ENCODE results near the gene FAM200C. TPM values are rescaled to one million over a fixed set of nuclear protein-coding genes. Genes with fewer than 3 reads are reported as not detected.

The FAM200C gene
- 1 to 10 TPM; 1.1 to 1.4 TPM for total RNA-seq

DNA sequence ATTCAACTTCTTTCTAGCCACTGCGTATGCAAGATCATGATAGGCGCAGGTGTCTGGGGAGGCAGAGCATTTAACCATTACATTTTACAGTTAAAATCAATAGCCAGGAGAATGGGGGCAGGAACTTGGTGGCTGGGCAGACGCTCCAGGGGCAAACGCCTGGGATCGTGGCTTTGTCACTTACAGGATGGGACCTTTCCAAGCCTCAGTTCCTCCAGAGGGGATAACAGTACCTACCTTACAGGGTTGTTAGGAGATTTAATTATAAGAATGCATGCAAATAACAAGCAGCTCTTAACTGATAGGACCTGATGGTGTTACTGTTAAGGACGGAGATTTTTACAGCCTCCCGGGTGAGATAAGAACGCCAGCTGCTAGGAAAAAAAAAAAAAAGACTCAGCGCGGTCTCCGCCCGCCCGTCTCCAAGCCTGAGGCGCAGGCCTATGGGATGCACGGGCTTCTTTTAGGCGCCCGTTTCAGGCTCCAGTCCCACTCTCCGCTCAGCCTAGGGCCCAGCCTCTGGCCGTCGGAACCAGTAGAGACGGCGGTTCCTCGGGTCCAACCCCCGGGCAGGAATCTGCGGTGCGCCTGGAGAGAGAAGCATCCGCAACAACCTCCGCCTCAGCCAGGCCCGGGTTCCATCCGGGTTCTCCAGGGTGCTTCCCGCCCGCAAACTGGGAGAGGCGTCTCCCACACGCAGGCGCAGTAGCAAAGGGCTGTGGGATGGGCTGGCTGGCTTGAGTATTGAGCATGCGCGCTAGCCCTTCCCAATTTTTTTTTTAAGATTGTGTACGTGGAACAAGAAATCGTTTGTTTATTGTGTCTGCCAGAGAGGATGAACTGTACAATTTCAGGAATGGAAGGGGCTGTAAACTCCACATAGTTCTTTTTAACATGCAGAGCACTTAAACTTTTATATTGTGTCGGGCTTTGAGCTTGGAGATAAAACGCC lies at the start of gene FAM200C:
Gene FAM200C (minus strand): TSS at position 653 of the 952 bp plus-strand sequence. CDS start 4,564 bp downstream, outside the sequence.
- Mint-ChIP-seq H3K4me1 (ENCODE audit: low read depth) (peaks cover 17% of the 10 kb centered on the region), H3K27me3 (no peaks in the 10 kb centered on the region), H3K27ac (peak within 1 kb of the TSS; percentile 73), H3K36me3 (peaks cover 14% of the 10 kb centered on the region), H3K9me3 (no peaks in the 10 kb centered on the region), H3K4me3 (peak within 1 kb of the TSS; percentile 82)
- peak; percentile 84 for DNase-seq
- intact Hi-C loops (cut with micrococcal nuclease), result loop anchor here (1.0 to 5.0 kb wide), 2 partner anchors 20 to 377 kb away; partner anchors contain the start of gene SLU7
- ChIA-PET POLR2A (interaction anchor here (0.5 to 1.4 kb wide), 5 partner anchors 19 to 413 kb away, joined by 3 to 6 read pairs (median 3); partner anchors contain the start of gene C1QTNF2), CTCF (interaction anchor here (1.1 to 1.7 kb wide), 3 partner anchors 9 to 378 kb away, joined by 3 to 9 read pairs (median 4); no protein-coding TSS in a partner anchor)

DNA sequence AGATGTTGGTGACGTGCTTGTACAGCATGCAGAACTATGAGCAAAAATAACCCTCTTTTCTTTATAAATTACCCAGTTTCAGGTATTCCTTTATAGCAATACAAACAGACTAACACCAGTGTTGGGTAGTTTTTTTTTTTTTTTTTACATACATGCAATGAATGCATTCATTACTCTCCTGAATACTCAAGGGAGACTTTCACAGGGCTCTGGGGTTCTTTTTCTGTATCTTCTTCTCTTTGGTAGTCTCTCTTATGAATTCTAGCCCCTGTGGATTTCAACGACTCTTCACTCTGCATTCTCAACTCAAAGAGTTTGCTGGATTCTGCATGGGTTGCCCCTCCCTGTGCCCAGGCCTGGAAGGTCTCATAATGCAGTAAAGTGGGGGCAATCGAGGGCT lies 49.6 kb upstream of the FAM200C start:
- Mint-ChIP-seq H3K4me3 (no peak overlapping the region), H3K4me1 (ENCODE audit: low read depth) (peaks cover 20% of the 10 kb centered on the region), H3K27ac (no peak overlapping the region), H3K36me3 (no peaks in the 10 kb centered on the region), H3K9me3 (no peaks in the 10 kb centered on the region), H3K27me3 (no peaks in the 10 kb centered on the region)
- ChIA-PET CTCF (interaction anchor here (2.3 kb wide), 1 partner anchor 11 kb away, joined by 9 read pairs; no protein-coding TSS in a partner anchor), POLR2A (no interaction called here)
- intact Hi-C loops (cut with micrococcal nuclease), result no loop called here
- DNase-seq, result no peak

GRCh38 chr5:160448886-160449285 lies 49.0 kb upstream of the FAM200C start:
- Mint-ChIP-seq H3K4me1 (ENCODE audit: low read depth) (peaks cover 22% of the 10 kb centered on the region), H3K27ac (no peak overlapping the region)
- POLR2A ChIA-PET, result no interaction called here

GRCh38 chr5:160445751-160446150 lies 45.9 kb upstream of the FAM200C start:
- no peak overlapping the region for H3K4me3 Mint-ChIP-seq
- H3K36me3 Mint-ChIP-seq, result no peaks in the 10 kb centered on the region
- no peak overlapping the region for H3K27ac Mint-ChIP-seq
- H3K9me3 Mint-ChIP-seq, result no peaks in the 10 kb centered on the region
- H3K4me1 Mint-ChIP-seq (ENCODE audit: low read depth), result peaks cover 30% of the 10 kb centered on the region
- no peak for DNase-seq
- no peaks in the 10 kb centered on the region for H3K27me3 Mint-ChIP-seq
- ChIA-PET CTCF (no interaction called here), POLR2A (no interaction called here)
- intact Hi-C loops (cut with micrococcal nuclease), result no loop called here

More at GRCh38 chr5:160448886-160449285, 49.0 kb upstream of the FAM200C start:
- Mint-ChIP-seq H3K27me3 (no peaks in the 10 kb centered on the region), H3K36me3 (no peaks in the 10 kb centered on the region), H3K9me3 (no peaks in the 10 kb centered on the region), H3K4me3 (no peak overlapping the region)
- intact Hi-C loops (cut with micrococcal nuclease), result no loop called here
- no peak for DNase-seq
- CTCF ChIA-PET, result interaction anchor here (2.3 kb wide), 1 partner anchor 10 kb away, joined by 9 read pairs; no protein-coding TSS in a partner anchor

DNA sequence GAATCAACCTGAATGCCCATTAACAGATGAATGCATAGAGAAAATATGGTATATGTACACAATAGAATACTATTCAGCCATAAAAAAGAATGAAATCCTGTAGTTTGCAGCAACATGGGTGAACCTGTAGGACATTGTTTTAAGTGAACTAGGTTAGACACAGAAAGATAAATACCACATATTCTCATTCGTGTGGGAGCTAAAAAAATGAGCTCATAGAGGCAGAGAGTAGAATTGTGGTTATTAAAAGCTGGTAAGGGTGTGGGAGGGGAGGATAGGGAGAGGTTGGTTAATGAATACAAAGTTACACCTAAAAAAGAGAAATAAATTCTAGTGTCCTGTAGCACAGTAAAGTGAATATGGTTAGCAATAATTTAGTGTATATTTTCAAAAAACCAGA lies 45.3 kb upstream of the FAM200C start:
- H3K4me3 Mint-ChIP-seq, result no peak overlapping the region
- POLR2A ChIA-PET, result no interaction called here
- no peaks in the 10 kb centered on the region for H3K9me3 Mint-ChIP-seq
- H3K27ac Mint-ChIP-seq, result no peak overlapping the region
- CTCF ChIA-PET, result no interaction called here
- no peak for DNase-seq
- H3K36me3 Mint-ChIP-seq, result no peaks in the 10 kb centered on the region
- peaks cover 30% of the 10 kb centered on the region for H3K4me1 Mint-ChIP-seq (ENCODE audit: low read depth)
- intact Hi-C loops (cut with micrococcal nuclease), result no loop called here
- no peaks in the 10 kb centered on the region for H3K27me3 Mint-ChIP-seq

DNA sequence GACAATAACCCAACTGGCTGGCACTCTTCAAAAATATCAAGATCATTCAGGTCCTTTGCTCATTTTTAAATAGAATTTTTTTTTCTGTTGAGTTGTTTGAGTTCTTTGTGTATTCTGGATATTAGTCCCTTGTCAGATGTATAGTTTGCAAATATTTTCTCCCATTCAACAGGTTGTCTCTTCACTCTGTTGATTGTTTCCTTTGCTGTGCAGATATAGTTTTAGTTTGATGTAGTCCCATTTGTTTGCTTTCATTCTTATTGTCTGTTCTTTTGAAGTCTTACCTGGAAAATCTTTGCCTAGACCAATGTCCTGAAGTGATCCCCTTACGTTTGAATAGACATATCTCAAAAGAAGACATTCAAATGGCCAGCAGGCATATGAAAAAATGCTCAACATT lies 44.6 kb upstream of the FAM200C start:
- H3K9me3 Mint-ChIP-seq, result no peaks in the 10 kb centered on the region
- POLR2A ChIA-PET, result no interaction called here
- intact Hi-C loops (cut with micrococcal nuclease), result no loop called here
- peaks cover 26% of the 10 kb centered on the region for H3K4me1 Mint-ChIP-seq (ENCODE audit: low read depth)
- CTCF ChIA-PET, result no interaction called here
- no peak overlapping the region for H3K27ac Mint-ChIP-seq
- DNase-seq, result no peak
- no peaks in the 10 kb centered on the region for H3K36me3 Mint-ChIP-seq
- no peaks in the 10 kb centered on the region for H3K27me3 Mint-ChIP-seq
- H3K4me3 Mint-ChIP-seq, result no peak overlapping the region

DNA sequence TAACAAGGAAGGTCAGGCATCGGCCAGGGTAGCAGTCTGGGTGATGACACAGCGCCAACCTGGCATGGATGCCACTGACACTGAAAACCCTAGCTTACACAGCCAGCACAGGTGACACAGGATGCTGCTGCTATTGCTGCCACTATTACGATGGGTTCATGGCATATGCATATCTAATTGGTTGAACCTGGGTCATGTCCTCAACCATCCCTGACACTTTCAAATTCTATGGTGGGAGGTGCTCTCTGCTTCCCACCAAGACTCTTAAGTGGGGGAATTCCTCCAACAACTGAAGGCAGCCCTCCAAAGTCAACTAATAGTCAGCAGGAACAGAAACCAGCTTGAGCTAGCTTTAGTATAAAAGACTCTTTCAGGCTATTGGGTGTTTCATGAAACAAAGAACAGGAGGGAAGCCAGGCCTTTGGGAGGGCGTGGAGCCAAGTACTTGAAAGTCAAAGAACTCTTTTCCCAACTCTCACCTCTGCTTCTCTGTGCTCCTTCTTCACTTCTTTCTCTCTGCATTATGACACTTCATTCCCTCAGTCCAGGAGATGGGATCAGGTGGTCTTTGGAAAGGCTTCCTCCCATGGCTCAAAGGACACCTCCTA lies 43.1 kb upstream of the FAM200C start:
- ChIA-PET CTCF (interaction anchor here (0.7 to 1.0 kb wide), 3 partner anchors 23 to 345 kb away, joined by 3 read pairs; no protein-coding TSS in a partner anchor), POLR2A (no interaction called here)
- H3K9me3 Mint-ChIP-seq, result no peaks in the 10 kb centered on the region
- H3K27ac Mint-ChIP-seq, result no peak overlapping the region
- H3K4me1 Mint-ChIP-seq (ENCODE audit: low read depth), result peaks cover 33% of the 10 kb centered on the region
- DNase-seq, result no peak
- H3K4me3 Mint-ChIP-seq, result no peak overlapping the region
- no peaks in the 10 kb centered on the region for H3K27me3 Mint-ChIP-seq
- no peaks in the 10 kb centered on the region for H3K36me3 Mint-ChIP-seq
- intact Hi-C loops (cut with micrococcal nuclease), result no loop called here

GRCh38 chr5:160441311-160441781 lies 41.5 kb upstream of the FAM200C start:
- POLR2A ChIA-PET, result interaction anchor here (1.0 to 1.6 kb wide), 3 partner anchors 22 to 36 kb away, joined by 3 to 6 read pairs (median 4); no protein-coding TSS in a partner anchor
- no peak for DNase-seq
- intact Hi-C loops (cut with micrococcal nuclease), result no loop called here
- H3K27ac Mint-ChIP-seq, result no peak overlapping the region
- H3K4me3 Mint-ChIP-seq, result no peak overlapping the region
- H3K36me3 Mint-ChIP-seq, result no peaks in the 10 kb centered on the region
- H3K9me3 Mint-ChIP-seq, result no peaks in the 10 kb centered on the region
- CTCF ChIA-PET, result interaction anchor here (4.6 to 4.7 kb wide), 2 partner anchors 24 to 67 kb away, joined by 115 to 155 read pairs; no protein-coding TSS in a partner anchor
- H3K4me1 Mint-ChIP-seq (ENCODE audit: low read depth), result peaks cover 37% of the 10 kb centered on the region
- no peaks in the 10 kb centered on the region for H3K27me3 Mint-ChIP-seq

DNA sequence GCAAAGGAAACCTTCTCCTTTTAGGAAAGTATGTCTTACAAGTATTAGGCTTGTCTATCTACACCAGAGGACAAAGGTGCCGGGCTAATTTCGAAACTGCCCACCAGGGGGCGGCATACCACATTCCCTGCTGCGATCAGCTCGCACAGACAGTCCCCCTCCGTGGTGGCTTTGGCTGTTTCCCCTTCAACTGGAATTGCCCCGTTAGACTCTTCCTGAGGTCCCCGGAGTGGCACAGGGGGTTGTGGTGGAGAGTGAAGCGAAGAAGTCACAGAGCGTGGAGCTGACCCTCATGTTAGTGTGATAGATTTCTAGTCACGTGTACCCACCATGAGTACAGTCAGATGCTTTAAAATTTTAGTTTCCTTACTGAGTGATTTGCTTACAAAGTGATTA lies 39.3 kb upstream of the FAM200C start:
- H3K4me3 Mint-ChIP-seq, result peak overlapping the region; percentile 80
- intact Hi-C loops (cut with micrococcal nuclease), result loop anchor here (1.0 to 10.0 kb wide), 12 partner anchors 20 to 1106 kb away; partner anchors contain the start of genes GABRB2 and SLU7
- CTCF ChIA-PET, result interaction anchor here (0.6 to 4.7 kb wide), 29 partner anchors 9 to 1110 kb away, joined by 3 to 155 read pairs (median 9); partner anchors contain the start of genes PTTG1 and SLU7

DNA sequence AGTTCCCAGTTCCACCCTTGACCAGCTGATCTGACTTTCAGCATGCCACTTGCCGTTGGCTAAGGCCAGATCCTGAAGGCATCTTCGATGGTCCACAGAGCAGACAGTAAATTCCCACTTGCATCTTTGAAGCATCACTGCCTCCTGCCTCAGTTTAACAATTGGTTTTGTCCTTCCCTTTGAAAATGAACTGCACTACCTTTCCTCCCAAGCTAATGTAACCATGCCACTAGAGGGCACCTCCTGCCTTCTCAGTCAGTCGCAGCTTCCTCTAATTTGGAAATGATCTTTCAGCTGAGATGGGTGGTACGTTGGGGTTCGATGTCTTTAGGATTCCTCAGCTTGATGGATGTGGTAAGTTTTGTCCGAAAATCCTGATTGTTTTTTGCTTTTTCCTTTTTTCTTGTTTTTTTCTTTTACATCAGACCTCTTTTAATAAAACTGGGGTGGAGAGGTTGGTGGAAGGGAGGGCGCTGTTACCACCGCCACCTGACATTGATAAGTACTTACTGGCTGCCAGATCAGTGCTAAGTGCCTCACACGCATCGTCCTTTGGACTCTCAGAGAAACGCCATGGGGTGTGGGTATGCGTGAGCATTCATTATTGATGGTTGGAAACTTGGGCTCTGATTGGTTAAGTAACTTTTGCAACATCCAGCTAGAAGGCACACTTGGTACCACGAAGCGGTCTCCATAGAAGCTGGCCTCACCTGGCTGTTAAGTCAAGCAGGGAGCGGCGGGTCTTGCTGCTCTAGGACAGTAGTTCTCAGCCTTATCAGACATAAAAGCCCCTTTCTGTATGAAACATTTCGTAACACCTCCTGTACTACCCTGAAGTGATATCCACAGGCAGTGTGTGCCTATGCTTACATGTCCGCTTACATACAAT lies 38.7 kb upstream of the FAM200C start:
- Mint-ChIP-seq H3K9me3 (no peaks in the 10 kb centered on the region), H3K4me3 (peak overlapping the region; percentile 80), H3K27me3 (no peaks in the 10 kb centered on the region), H3K27ac (peak overlapping the region; percentile 94), H3K36me3 (no peaks in the 10 kb centered on the region), H3K4me1 (ENCODE audit: low read depth) (peaks cover 34% of the 10 kb centered on the region)
- POLR2A ChIA-PET, result interaction anchor here (1.6 to 3.2 kb wide), 7 partner anchors 15 to 68 kb away, joined by 4 to 37 read pairs (median 5); partner anchors contain the start of gene SLU7
- intact Hi-C loops (cut with micrococcal nuclease), result loop anchor here (1.0 to 10.0 kb wide), 12 partner anchors 19 to 1106 kb away; partner anchors contain the start of genes GABRB2 and SLU7
- peak; percentile 71 for DNase-seq
- CTCF ChIA-PET, result interaction anchor here (0.6 to 4.7 kb wide), 47 partner anchors 8 to 1110 kb away, joined by 3 to 155 read pairs (median 5); partner anchors contain the start of genes PTTG1 and SLU7

More for the DNA sequence above, 39.3 kb upstream of the FAM200C start:
- no peaks in the 10 kb centered on the region for H3K9me3 Mint-ChIP-seq
- H3K4me1 Mint-ChIP-seq (ENCODE audit: low read depth), result peaks cover 30% of the 10 kb centered on the region
- DNase-seq, result peak; percentile 93
- POLR2A ChIA-PET, result interaction anchor here (1.6 to 3.2 kb wide), 6 partner anchors 15 to 68 kb away, joined by 4 to 37 read pairs (median 6); partner anchors contain the start of gene SLU7
- no peaks in the 10 kb centered on the region for H3K27me3 Mint-ChIP-seq
- H3K27ac Mint-ChIP-seq, result peak overlapping the region; percentile 94
- no peaks in the 10 kb centered on the region for H3K36me3 Mint-ChIP-seq

Data from activated CD4-positive, alpha-beta memory T cell treated with anti-CD3 and anti-CD28 coated beads for 36 hours (primary cell).